ENCODE data around the gene SNTG2. TPM values are rescaled to one million over a fixed set of nuclear protein-coding genes. Genes with fewer than 3 reads are reported as not detected.
"Not testable (repeated sequence)": the region's sequence is repeated elsewhere in the genome, so short reads cannot be mapped to it uniquely, and the experiment has no call there.

SNTG2 gene
- total RNA-seq, 1 donor from 2014 or later, result 23.2 TPM

GRCh38 chr2:1407950-1408675, 457.5 kb downstream of the SNTG2 start:
- Mint-ChIP-seq H3K27me3 (ENCODE audit: unreplicated experiment) (peaks cover 7% of the 10 kb centered on the region), H3K36me3 (ENCODE audit: low read depth, unreplicated experiment) (no peaks in the 10 kb centered on the region), H3K4me1 (ENCODE audit: unreplicated experiment) (peaks cover 3% of the 10 kb centered on the region), H3K4me3 (ENCODE audit: unreplicated experiment) (no peak overlapping the region), H3K9me3 (ENCODE audit: unreplicated experiment) (no peaks in the 10 kb centered on the region), H3K27ac (ENCODE audit: unreplicated experiment) (no peak overlapping the region)
- TF ChIP-seq, protein P1, sequence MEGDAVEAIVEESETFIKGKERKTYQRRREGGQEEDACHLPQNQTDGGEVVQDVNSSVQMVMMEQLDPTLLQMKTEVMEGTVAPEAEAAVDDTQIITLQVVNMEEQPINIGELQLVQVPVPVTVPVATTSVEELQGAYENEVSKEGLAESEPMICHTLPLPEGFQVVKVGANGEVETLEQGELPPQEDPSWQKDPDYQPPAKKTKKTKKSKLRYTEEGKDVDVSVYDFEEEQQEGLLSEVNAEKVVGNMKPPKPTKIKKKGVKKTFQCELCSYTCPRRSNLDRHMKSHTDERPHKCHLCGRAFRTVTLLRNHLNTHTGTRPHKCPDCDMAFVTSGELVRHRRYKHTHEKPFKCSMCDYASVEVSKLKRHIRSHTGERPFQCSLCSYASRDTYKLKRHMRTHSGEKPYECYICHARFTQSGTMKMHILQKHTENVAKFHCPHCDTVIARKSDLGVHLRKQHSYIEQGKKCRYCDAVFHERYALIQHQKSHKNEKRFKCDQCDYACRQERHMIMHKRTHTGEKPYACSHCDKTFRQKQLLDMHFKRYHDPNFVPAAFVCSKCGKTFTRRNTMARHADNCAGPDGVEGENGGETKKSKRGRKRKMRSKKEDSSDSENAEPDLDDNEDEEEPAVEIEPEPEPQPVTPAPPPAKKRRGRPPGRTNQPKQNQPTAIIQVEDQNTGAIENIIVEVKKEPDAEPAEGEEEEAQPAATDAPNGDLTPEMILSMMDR (IDR thresholded peaks at IDR 0.05; ENCODE audit: unreplicated experiment), result no peak
- no peak for DNase-seq (ENCODE audit: low spot score)

GRCh38 chr2:1413156-1413710, 462.6 kb downstream of the SNTG2 start, which contains the start of gene TPO:
TSS of gene TPO (plus strand) at chr2:1413463. CDS start at chr2:1414409, 946 bp downstream.
- H3K36me3 Mint-ChIP-seq (ENCODE audit: low read depth, unreplicated experiment), result no peaks in the 10 kb centered on the region
- peaks cover 2% of the 10 kb centered on the region for H3K4me1 Mint-ChIP-seq (ENCODE audit: unreplicated experiment)
- H3K27me3 Mint-ChIP-seq (ENCODE audit: unreplicated experiment), result peaks cover 7% of the 10 kb centered on the region
- no peak for DNase-seq (ENCODE audit: low spot score)
- TF ChIP-seq, protein P1 (IDR thresholded peaks at IDR 0.05; ENCODE audit: unreplicated experiment), result no peak
- H3K4me3 Mint-ChIP-seq (ENCODE audit: unreplicated experiment), result no peak within 1 kb of the TSS
- H3K9me3 Mint-ChIP-seq (ENCODE audit: unreplicated experiment), result no peaks in the 10 kb centered on the region
- no peak within 1 kb of the TSS for H3K27ac Mint-ChIP-seq (ENCODE audit: unreplicated experiment)

- Mint-ChIP-seq H3K4me3 (ENCODE audit: unreplicated experiment) (no peak overlapping the region), H3K4me1 (ENCODE audit: unreplicated experiment) (no peaks in the 10 kb centered on the region), H3K27me3 (ENCODE audit: unreplicated experiment) (peaks cover 7% of the 10 kb centered on the region), H3K36me3 (ENCODE audit: low read depth, unreplicated experiment) (no peaks in the 10 kb centered on the region), H3K9me3 (ENCODE audit: unreplicated experiment) (no peaks in the 10 kb centered on the region), H3K27ac (ENCODE audit: unreplicated experiment) (no peak overlapping the region)
- no peak for DNase-seq (ENCODE audit: low spot score)
- TF ChIP-seq, protein P1 (IDR thresholded peaks at IDR 0.05; ENCODE audit: unreplicated experiment), result no peak
Observed at GRCh38 chr2:1414121-1414520, 463.5 kb downstream of the SNTG2 start.

GRCh38 chr2:1414901-1415300, 464.3 kb downstream of the SNTG2 start:
- not testable (repeated sequence) for H3K27me3 Mint-ChIP-seq (ENCODE audit: unreplicated experiment); H3K4me3 Mint-ChIP-seq (ENCODE audit: unreplicated experiment); DNase-seq (ENCODE audit: low spot score)

DNA sequence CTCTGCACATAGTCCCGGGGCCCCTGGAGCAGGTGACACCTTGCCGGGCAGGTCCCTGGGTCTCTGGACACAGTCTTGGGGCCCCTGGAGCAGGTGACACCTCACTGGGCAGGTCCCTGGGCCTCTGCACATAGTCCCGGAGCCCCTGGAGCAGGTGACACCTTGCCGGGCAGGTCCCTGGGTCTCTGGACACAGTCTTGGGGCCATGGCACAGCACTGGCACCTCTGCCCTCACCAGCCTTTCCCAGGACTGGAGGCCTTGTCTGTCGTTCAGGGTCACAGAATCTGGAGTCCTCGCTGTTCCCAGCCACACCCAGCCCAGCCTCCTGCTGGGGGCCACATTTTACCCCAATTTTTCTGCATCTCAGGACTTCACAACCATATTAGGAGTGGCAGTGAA, 464.9 kb downstream of the SNTG2 start:
- no peak overlapping the region for H3K27ac Mint-ChIP-seq (ENCODE audit: unreplicated experiment)
- TF ChIP-seq, protein P1 (IDR thresholded peaks at IDR 0.05; ENCODE audit: unreplicated experiment), result no peak
- H3K36me3 Mint-ChIP-seq (ENCODE audit: low read depth, unreplicated experiment), result no peaks in the 10 kb centered on the region
- no peak for DNase-seq (ENCODE audit: low spot score)
- H3K4me1 Mint-ChIP-seq (ENCODE audit: unreplicated experiment), result peaks cover 3% of the 10 kb centered on the region
- H3K4me3 Mint-ChIP-seq (ENCODE audit: unreplicated experiment), result no peak overlapping the region
- H3K9me3 Mint-ChIP-seq (ENCODE audit: unreplicated experiment), result no peaks in the 10 kb centered on the region
- H3K27me3 Mint-ChIP-seq (ENCODE audit: unreplicated experiment), result peaks cover 7% of the 10 kb centered on the region

More at GRCh38 chr2:1414901-1415300, 464.3 kb downstream of the SNTG2 start:
- H3K36me3 Mint-ChIP-seq (ENCODE audit: low read depth, unreplicated experiment); H3K27ac Mint-ChIP-seq (ENCODE audit: unreplicated experiment); H3K9me3 Mint-ChIP-seq (ENCODE audit: unreplicated experiment); H3K4me1 Mint-ChIP-seq (ENCODE audit: unreplicated experiment): not testable (repeated sequence)

All from endothelial cell (in vitro differentiated cells).